Neuronal stem cell (in vitro differentiated cells): Measurements from ENCODE around the gene RBBP7.

ENCODE experiments used
- DNase-seq: peaks from one replicate; pipeline ENCODE4 v3.0.0-alpha.2; 2013; ENCODE audit warnings: low spot score
- H2AFZ ChIP-seq: one replicate; pipeline ENCODE4 v1.6.1; 2013; ENCODE audit warnings: mild to moderate bottlenecking, low read length, inconsistent platforms
- H2AK5ac ChIP-seq: 2 replicates; pipeline ENCODE4 v1.6.1; 2013; ENCODE audit warnings: low read depth, mild to moderate bottlenecking, inconsistent platforms, low read length, moderate library complexity, mixed read lengths
- H2BK120ac ChIP-seq: 2 replicates; pipeline ENCODE4 v1.6.1; 2013; ENCODE audit warnings: low read depth, mild to moderate bottlenecking, inconsistent platforms, low read length, moderate library complexity, mixed read lengths
- H2BK12ac ChIP-seq: one replicate; pipeline ENCODE4 v1.6.1; 2013; ENCODE audit warnings: low read length, inconsistent platforms
- H2BK15ac ChIP-seq: 2 replicates; pipeline ENCODE4 v1.6.1; 2013; ENCODE audit warnings: mild to moderate bottlenecking, low read length, inconsistent platforms, mixed read lengths
- H2BK5ac ChIP-seq: one replicate; pipeline ENCODE4 v1.6.1; 2013; ENCODE audit warnings: inconsistent platforms, mild to moderate bottlenecking, low read length, moderate library complexity
- H3K14ac ChIP-seq: one replicate; pipeline ENCODE4 v1.6.1; 2013; ENCODE audit warnings: low read length, inconsistent platforms
- H3K18ac ChIP-seq: 2 replicates; pipeline ENCODE4 v1.6.1; 2013; ENCODE audit warnings: low read length, inconsistent platforms
- H3K23ac ChIP-seq: 2 replicates; pipeline ENCODE4 v1.6.1; 2013; ENCODE audit warnings: low read depth, mild to moderate bottlenecking, mixed read lengths, low read length, inconsistent platforms; ENCODE audit not compliant: poor library complexity
- H3K27ac ChIP-seq: replicated peaks from 3 replicates; pipeline ENCODE4 v1.5.1; 2013; ENCODE audit warnings: low read length, inconsistent platforms
- H3K27me3 ChIP-seq, 3 experiments: 2 replicates each; pipeline ENCODE4 v1.6.1; 2013; ENCODE audit warnings: low read length in 3 of 3, mild to moderate bottlenecking in 2 of 3, inconsistent platforms in 1 of 3, low read depth in 1 of 3, mixed read lengths in 1 of 3, moderate library complexity in 1 of 3; ENCODE audit not compliant: control insufficient read depth in 3 of 3, insufficient read depth in 3 of 3
- H3K36me3 ChIP-seq, 2 donors: replicated peaks in 1 of 2; 2 replicates each; pipeline ENCODE4 v1.6.1; 2013; ENCODE audit warnings: low read length in 2 of 2; ENCODE audit not compliant: control insufficient read depth in 2 of 2, insufficient read depth in 2 of 2
- H3K4ac ChIP-seq: 2 replicates; pipeline ENCODE4 v1.6.1; 2013; ENCODE audit warnings: inconsistent platforms, mild to moderate bottlenecking, low read length, moderate library complexity
- H3K4me1 ChIP-seq, 2 donors: 1 replicate in 1 of 2; 2 replicates in 1 of 2; pipeline ENCODE4 v1.6.1; 2013; ENCODE audit warnings: low read length in 2 of 2, low read depth in 1 of 2; ENCODE audit not compliant: control insufficient read depth in 2 of 2, insufficient read depth in 1 of 2
- H3K4me2 ChIP-seq: one replicate; pipeline ENCODE4 v1.6.1; 2013; ENCODE audit warnings: mild to moderate bottlenecking, low read length, inconsistent platforms; ENCODE audit not compliant: insufficient read depth, poor library complexity, severe bottlenecking
- H3K4me3 ChIP-seq, 2 donors: 2 replicates each; pipeline ENCODE4 v1.5.1; 2013; ENCODE audit warnings: low read length in 2 of 2, mild to moderate bottlenecking in 2 of 2, inconsistent platforms in 1 of 2, moderate library complexity in 1 of 2
- H3K79me1 ChIP-seq: one replicate; pipeline ENCODE4 v1.6.1; 2013; ENCODE audit warnings: low read depth, mild to moderate bottlenecking, inconsistent platforms, low read length, moderate library complexity
- H3K9ac ChIP-seq: one replicate; pipeline ENCODE4 v1.6.1; 2013; ENCODE audit warnings: mild to moderate bottlenecking, low read depth, low read length, inconsistent platforms; ENCODE audit not compliant: poor library complexity
- H3K9me3 ChIP-seq, 2 donors: replicated peaks in 1 of 2; 2 replicates each; pipeline versions ENCODE3 to v1.6.1; 2013; ENCODE audit warnings: low read length in 2 of 2, mild to moderate bottlenecking in 2 of 2, inconsistent platforms in 1 of 2, low read depth in 1 of 2, mixed read lengths in 1 of 2, moderate library complexity in 1 of 2; ENCODE audit not compliant: control insufficient read depth in 2 of 2, insufficient read depth in 1 of 2
- H4K8ac ChIP-seq: one replicate; pipeline ENCODE4 v1.6.1; 2013; ENCODE audit warnings: low read depth, mild to moderate bottlenecking, inconsistent platforms, low read length, moderate library complexity
- H4K91ac ChIP-seq: one replicate; pipeline ENCODE4 v1.6.1; 2013; ENCODE audit warnings: low read length, low read depth, mild to moderate bottlenecking, inconsistent platforms; ENCODE audit not compliant: poor library complexity
- WGBS, 2 donors: extraction: QIAGEN DNeasy Blood & Tissue Kit; methylation state at CpG; one replicate each; pipeline ENCODE4 v1.1.7; 2013; ENCODE audit warnings: missing lambda C conversion rate in 2 of 2, mixed read lengths in 1 of 2; ENCODE audit not compliant: insufficient read length in 2 of 2, insufficient replicate concordance in 1 of 2; ENCODE audit errors: extremely low coverage in 2 of 2; 5-methylcytosine and 5-hydroxymethylcytosine counted together

RBBP7 gene

GRCh38 chrX:16914058-16914457 is 43.9 kb upstream of the RBBP7 start:
- no peak for DNase-seq
- WGBS, 2 donors = no CpG with 5 or more reads among the region's 3 CpGs
- Histone ChIP-seq H2BK12ac (no peak overlapping the region), H2AK5ac (no peak overlapping the region), H3K27ac (no peak overlapping the region), H2BK15ac (no peak overlapping the region), H4K8ac (no peak overlapping the region), H3K4me3 (no peak overlapping the region), H3K9me3 (no peaks in the 10 kb centered on the region), H3K14ac (no peak overlapping the region), H3K27me3 (peaks cover 0 to 50% (median 0%) of the 10 kb centered on the region in 3 experiments), H3K4ac (no peak overlapping the region), H3K4me1 (no peaks in the 10 kb centered on the region), H3K9ac (no peak overlapping the region), H3K23ac (no peak overlapping the region), H3K4me2 (no peak overlapping the region), H2AFZ (no peak overlapping the region), H4K91ac (no peak overlapping the region), H2BK120ac (no peak overlapping the region), H2BK5ac (no peak overlapping the region), H3K36me3 (no peaks in the 10 kb centered on the region), H3K79me1 (no peaks in the 10 kb centered on the region), H3K18ac (no peak overlapping the region)

- Histone ChIP-seq H4K8ac (no peak overlapping the region), H2AFZ (no peak overlapping the region), H3K27ac (no peak overlapping the region), H3K18ac (no peak overlapping the region), H3K27me3 (peaks cover 0 to 31% (median 0%) of the 10 kb centered on the region in 3 experiments), H3K14ac (no peak overlapping the region), H3K9me3 (no peaks in the 10 kb centered on the region), H3K4me1 (no peaks in the 10 kb centered on the region), H4K91ac (no peak overlapping the region), H2BK15ac (no peak overlapping the region), H3K4ac (no peak overlapping the region), H3K79me1 (no peaks in the 10 kb centered on the region), H2BK120ac (no peak overlapping the region), H2BK12ac (no peak overlapping the region), H3K4me3 (no peak overlapping the region), H3K9ac (no peak overlapping the region), H3K23ac (no peak overlapping the region), H3K4me2 (no peak overlapping the region), H2AK5ac (no peak overlapping the region), H2BK5ac (no peak overlapping the region), H3K36me3 (no peaks in the 10 kb centered on the region)
- DNase-seq = no peak
- no CpG with 5 or more reads among the region's 1 CpG for WGBS, 2 donors
These were observed 40.2 kb upstream of the RBBP7 start for GRCh38 chrX:16910376-16910775.

- no peak for DNase-seq
- Histone ChIP-seq H2AFZ (no peak overlapping the region), H3K27ac (no peak overlapping the region), H2BK5ac (no peak overlapping the region), H3K4me3 (no peak overlapping the region), H4K91ac (no peak overlapping the region), H2BK15ac (no peak overlapping the region), H2BK12ac (no peak overlapping the region), H3K27me3 (peaks cover 0 to 18% (median 0%) of the 10 kb centered on the region in 3 experiments), H3K18ac (no peak overlapping the region), H3K9ac (no peak overlapping the region), H3K4me2 (no peak overlapping the region), H2AK5ac (no peak overlapping the region), H3K36me3 (no peaks in the 10 kb centered on the region), H3K79me1 (no peaks in the 10 kb centered on the region), H3K14ac (no peak overlapping the region), H4K8ac (no peak overlapping the region), H2BK120ac (no peak overlapping the region), H3K4ac (no peak overlapping the region), H3K4me1 (no peaks in the 10 kb centered on the region), H3K9me3 (no peaks in the 10 kb centered on the region), H3K23ac (no peak overlapping the region)
- WGBS, 2 donors = no CpG with 5 or more reads among the region's 8 CpGs
These were observed 33.3 kb upstream of the RBBP7 start for GRCh38 chrX:16903274-16904022.

- Histone ChIP-seq H3K27ac (no peak overlapping the region), H2BK15ac (no peak overlapping the region), H3K4me1 (no peaks in the 10 kb centered on the region), H3K36me3 (no peaks in the 10 kb centered on the region), H3K79me1 (no peaks in the 10 kb centered on the region), H3K14ac (no peak overlapping the region), H3K4ac (no peak overlapping the region), H2BK5ac (no peak overlapping the region), H3K27me3 (peaks cover 0 to 47% (median 0%) of the 10 kb centered on the region in 3 experiments), H4K8ac (no peak overlapping the region), H3K4me3 (no peak overlapping the region), H3K18ac (no peak overlapping the region), H2AFZ (no peak overlapping the region), H3K4me2 (no peak overlapping the region), H3K9me3 (no peaks in the 10 kb centered on the region), H2BK12ac (no peak overlapping the region), H3K9ac (no peak overlapping the region), H3K23ac (no peak overlapping the region), H2AK5ac (no peak overlapping the region), H4K91ac (no peak overlapping the region), H2BK120ac (no peak overlapping the region)
- DNase-seq = no peak
- no CpG with 5 or more reads among the region's 2 CpGs for WGBS, 2 donors
These were observed 27.3 kb upstream of the RBBP7 start for GRCh38 chrX:16897445-16897844.
